GM23248 (cell line): ENCODE data around the gene GSAP.

Experiments used
- EZH2 ChIP-seq: fragments of 200-600 bp; sonication (generic); IDR thresholded peaks from 2 replicates; pipeline ENCODE4 v1.6.1; 2018; ENCODE audit warnings: antibody characterized with exemption, mild to moderate bottlenecking; ENCODE audit not compliant: insufficient read depth, poor library complexity, severe bottlenecking
- EZH2phosphoT487 ChIP-seq: fragments of 200-600 bp; sonication (generic); IDR thresholded peaks from 2 replicates; pipeline ENCODE4 v1.6.1; 2018; ENCODE audit warnings: antibody characterized with exemption, moderate library complexity, mild to moderate bottlenecking, low read depth; ENCODE audit not compliant: insufficient read depth

GRCh38 chr7:77455321-77455720 is 39.2 kb upstream of the GSAP start:
- TF ChIP-seq EZH2phosphoT487: no peak
- no peak for TF ChIP-seq EZH2
